GM18951 (cell line): ENCODE results near the gene RXFP4.

Source experiments
- POLR2A ChIP-seq: IDR thresholded peaks from 4 replicates; pipeline ENCODE4 v1.6.1; 2011; ENCODE audit warnings: mild to moderate bottlenecking; ENCODE audit not compliant: insufficient read length, insufficient read depth; ENCODE audit errors: extremely low read depth
- in situ Hi-C: fragments of 300-500 bp; cut with MboI; formaldehyde crosslinking; loops from one replicate; pipeline ENCODE4 v1.12.0; 2022; ENCODE audit warnings: low sequenced_read_pairs, mixed read lengths, inconsistent platforms; ENCODE audit not compliant: unreplicated experiment

Gene RXFP4

DNA sequence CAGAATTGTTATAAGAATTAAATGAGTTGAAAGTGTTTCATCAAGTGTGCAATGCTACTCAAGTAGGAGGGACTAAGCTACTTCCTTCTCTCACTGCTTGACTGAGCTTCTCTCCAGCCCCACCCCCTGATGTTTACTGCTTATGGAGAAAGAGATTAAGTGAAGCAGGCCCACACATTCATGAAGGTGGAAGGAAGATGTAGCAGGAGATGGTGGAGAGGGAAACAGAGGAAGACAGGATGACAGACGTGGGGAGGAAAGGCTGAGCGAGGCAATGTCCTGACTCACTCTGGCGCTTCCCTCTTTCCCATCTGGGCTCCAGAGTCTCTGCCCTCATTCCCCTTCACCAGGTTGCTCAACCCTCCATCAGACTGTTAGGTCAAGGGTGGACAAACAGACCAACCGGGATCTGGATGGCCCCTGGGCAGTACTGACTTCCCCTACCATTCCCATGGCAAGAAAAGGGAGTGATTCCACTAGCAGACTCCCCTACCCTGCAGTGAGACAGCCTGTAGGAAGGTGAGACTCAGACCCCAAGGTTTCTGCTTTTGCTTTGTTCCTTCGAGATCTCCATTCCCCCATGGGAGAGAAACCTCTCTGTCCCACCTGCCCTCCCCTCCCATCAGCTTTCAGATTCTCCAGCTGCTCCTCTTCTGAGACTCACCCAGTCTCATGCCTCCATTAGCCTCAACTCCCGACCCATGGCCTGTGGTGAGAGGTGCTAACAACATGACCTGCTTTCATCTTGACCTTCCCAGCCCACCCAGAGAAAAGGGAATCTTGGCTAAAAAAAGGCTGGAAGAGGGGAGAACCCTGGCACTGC, 40.0 kb downstream of the RXFP4 start:
- in situ Hi-C loops, result loop anchor here (5.0 kb wide), 1 partner anchor 34 kb away; no protein-coding TSS in a partner anchor
- no peak for TF ChIP-seq POLR2A

DNA sequence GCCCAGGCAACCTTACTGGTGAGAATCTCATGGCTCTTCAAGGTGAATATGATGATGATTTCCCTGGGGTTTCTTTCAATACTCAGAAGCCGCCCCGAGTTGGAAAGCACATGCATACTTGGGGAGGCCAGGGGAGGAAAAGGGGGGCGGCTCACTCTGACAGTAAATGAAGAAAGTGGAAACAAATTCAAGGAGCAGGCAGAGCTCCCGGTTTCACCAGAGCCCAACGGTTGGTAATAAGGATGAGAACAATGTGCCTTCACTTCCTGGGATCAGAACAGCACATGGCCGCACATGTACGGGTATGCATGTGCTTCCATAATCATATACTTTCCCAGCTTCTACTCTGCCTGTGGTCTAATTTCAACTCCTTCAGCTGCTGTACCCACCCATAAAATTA, 40.7 kb downstream of the RXFP4 start:
- in situ Hi-C loops, result loop anchor here (5.0 kb wide), 1 partner anchor 35 kb away; no protein-coding TSS in a partner anchor
- TF ChIP-seq POLR2A, result no peak

DNA sequence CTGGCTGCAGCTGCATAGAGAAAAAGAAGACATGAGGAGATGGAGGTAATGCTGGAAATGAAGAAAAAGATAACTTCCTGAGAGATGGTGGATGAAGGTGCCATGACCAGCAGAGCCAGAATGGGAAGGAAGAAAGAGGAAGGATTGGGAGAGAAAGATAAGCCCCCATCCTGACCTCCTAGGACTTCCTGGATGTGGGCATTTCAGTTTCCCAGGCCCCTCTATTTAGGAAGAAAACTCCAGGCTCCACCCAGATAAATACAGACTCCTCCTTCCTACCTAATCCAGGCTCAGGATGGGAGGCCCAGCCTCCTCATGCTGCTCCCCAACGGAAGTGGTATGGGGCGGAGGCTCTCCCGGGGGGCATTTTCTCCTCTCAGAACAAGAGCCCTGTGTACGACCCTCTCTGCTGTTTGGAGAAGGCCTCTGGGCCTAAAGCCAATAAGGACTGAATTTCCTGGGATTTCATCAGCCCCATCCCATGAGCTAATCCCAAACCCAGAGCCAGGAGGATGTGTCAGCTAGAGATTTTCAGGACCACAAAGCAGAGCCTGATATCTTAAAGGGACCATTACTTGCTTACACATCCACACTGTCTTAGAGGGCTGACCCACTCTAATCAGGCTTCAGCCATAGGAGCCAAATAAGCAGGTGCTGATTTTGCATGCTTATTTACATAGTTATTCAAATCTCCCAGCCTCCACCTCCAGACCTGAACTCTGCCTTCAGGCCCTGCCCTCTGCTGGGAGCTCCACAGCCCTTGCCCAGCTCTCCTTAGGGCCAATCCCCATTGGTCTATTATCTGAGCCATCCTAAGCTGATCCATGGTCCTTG, 42.0 kb downstream of the RXFP4 start:
- in situ Hi-C loops, result loop anchor here (5.0 kb wide), 1 partner anchor 36 kb away; no protein-coding TSS in a partner anchor

DNA sequence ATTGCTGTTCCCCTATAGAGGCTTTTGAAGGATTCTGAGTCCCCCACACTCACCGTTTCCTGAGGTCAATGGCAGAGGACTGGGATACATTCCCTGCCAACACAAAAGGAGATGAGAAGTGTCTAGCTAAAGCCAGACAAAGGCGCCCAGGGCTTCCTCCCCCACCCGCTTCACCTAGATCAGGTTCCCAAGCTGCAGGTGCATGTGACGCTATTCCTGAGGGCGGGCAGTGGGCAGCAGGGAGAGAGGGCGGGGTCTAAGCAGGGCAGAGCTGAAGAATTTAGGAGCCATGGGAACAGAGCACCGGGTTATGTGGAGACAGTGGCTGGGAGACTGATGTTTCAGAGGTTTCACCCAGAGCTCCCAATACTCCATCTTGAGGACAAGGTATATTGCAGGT, 42.9 kb downstream of the RXFP4 start:
- TF ChIP-seq POLR2A, result no peak
- in situ Hi-C loops, result loop anchor here (5.0 kb wide), 1 partner anchor 37 kb away; no protein-coding TSS in a partner anchor

More for the DNA sequence above, 42.0 kb downstream of the RXFP4 start:
- peak; percentile 41 for TF ChIP-seq POLR2A

DNA sequence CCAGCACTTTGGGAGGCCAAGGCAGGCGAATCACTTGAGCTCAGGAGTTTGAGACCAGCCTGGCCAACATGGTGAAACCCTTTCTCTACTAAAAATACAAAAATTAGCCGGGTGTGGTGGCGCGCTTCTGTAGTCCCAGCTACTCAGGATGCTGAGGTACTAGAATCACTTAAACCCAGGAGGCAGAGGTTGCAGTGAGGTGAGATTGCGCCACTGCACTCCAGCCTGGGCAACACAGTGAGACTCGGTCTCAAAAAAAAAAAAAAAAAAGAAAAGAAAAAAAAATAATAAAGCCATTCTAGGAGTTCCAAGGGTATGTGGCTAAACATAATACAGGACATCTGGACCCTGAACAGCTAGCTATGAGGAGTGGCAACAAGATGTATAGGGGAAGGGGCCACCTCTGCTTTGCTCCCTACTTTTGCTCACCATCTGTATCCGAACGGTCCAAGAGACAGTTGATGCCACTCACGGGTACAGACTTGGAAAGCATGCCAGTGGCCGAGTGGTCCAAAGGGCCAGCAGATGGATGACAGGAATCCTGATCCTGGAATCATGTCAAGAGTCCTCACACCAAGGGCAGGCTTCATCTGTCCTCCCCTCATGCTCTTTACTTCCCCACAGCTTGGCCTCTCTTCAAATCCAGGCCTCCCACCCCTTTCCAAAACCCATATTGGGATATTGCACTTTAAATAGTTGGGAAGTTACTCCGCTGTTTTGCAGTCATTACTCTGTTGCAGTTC, 43.6 kb downstream of the RXFP4 start:
- in situ Hi-C loops, result loop anchor here (5.0 kb wide), 1 partner anchor 38 kb away; no protein-coding TSS in a partner anchor

DNA sequence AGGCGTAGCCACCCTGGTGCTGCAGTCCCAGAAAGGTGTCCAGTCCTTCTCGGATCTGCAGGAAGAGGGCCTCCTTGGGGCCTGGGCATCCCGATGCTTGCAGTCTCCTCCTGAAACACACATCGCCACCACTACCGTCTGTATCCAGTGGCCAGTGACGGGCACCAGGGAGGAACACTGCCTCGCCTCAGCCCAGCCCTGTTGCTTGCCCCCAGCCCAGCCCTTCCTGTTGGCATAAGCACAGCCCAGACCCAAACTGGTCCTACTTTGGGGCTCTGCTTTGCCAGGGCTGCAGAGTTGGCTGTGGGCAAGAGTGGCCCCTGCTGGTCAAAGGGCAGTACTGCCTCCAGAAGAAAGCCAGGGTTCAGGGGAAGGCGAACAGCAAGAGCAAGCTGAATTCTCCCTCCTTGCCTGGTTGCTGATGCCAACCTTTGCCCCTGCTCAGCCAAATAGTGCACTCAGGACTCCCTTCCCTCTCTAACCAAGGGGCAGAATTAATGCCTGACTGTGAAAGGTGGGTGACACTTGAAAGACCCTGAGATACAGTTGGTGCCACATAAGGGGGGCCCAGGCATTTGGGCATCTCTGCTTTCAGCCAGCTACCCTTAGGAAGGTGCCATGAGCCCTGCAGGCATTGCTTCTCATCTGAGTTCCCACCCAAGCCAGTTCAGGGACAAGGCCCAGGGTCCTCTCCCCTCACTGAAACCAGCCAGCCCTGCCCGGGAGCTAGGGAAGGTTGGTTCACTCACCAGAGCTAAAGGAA, 48.0 kb downstream of the RXFP4 start:
- in situ Hi-C loops, result no loop called here
- no peak for TF ChIP-seq POLR2A

DNA sequence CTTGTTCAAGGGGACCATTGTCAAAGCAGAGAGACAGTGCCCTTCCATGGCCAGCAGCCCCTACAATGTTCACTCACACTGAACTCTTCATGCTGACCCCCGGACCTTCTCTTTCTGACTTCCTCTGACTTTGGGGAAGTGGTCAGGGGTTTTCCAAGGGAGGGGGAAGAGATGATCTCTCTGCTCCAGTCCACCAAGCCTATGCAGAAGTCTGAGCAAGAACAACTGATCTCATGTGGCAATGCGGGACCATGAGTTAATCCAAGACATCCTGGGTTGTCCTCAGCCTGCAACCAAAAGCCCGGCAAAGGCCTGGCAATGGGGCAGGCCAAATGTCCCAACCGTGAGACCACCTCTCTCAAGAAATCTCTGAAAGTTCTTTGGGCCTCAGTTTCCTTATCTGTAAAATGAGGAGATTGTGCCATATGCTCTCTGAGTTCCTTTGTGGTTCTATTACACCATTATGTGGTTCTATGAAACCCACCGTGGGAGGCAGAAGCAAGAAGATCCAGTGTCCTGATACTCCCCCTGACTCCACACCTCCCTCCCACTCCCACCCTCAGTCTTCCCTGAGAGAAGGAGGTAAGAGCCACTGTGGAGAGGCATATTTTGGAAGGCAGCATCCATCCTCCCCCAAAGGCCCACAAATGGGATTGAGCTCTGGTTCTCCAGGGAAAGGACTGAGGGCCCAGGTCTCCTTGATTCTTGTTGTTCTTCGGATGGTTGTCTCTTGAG, 48.7 kb downstream of the RXFP4 start:
- in situ Hi-C loops, result no loop called here
- TF ChIP-seq POLR2A, result no peak
